GM18505 (cell line): ENCODE results near the gene TMEM41B.
"Not testable (repeated sequence)": the region's sequence is repeated elsewhere in the genome, so short reads cannot be mapped to it uniquely, and the experiment has no call there.

Experiments used
- ATAC-seq: cut with Tn5 transposase; IDR thresholded peaks from one replicate; pipeline ENCODE4 v1.9.1; 2021; ENCODE audit not compliant: unreplicated experiment
- POLR2A ChIP-seq: IDR thresholded peaks from 4 replicates; pipeline ENCODE4 v1.6.1; 2011; ENCODE audit warnings: borderline replicate concordance; ENCODE audit not compliant: insufficient read depth, insufficient read length; ENCODE audit errors: extremely low read depth

TMEM41B gene

DNA sequence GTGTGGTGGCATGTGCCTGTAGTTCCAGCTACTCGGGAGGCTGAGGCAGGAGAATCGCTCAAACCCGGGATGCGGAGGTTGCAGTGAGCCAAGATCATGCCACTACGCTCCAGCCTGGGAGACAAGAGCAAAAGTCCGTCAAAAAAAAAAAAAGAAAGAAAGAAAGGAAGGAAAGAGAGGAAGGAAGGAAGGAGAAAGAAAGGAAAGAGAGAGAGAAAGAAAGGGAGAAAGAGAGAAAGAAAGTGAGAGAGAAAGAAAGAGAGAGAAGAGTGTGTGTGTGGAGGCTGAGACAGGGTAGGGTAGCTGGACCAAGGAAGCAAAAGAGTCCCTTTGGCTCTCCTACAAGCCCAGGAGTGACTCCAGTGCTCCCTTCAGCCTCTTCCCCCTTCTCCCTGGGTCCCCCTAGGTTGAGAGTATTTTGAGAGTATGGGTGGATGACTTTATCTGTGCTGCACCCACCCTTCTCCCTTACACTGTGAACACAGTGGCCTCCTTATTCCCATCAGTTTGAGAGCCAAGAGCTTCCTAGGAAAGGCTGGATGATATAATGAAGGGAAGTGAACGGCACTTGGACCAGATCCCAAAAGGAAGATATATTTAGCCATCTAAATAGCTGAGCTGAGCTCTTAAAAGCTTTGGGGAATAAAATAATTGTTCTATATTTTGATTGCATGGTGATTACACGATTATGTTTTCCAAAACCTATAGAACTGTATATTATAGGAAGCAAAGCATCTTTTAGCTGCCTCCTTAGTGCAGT is 39.7 kb downstream of the TMEM41B start:
- TF ChIP-seq POLR2A: no peak
- ATAC-seq: no peak

- no peak for TF ChIP-seq POLR2A
- no peak for ATAC-seq
Observed at GRCh38 chr11:9273376-9274336, 40.7 kb downstream of the TMEM41B start.

DNA sequence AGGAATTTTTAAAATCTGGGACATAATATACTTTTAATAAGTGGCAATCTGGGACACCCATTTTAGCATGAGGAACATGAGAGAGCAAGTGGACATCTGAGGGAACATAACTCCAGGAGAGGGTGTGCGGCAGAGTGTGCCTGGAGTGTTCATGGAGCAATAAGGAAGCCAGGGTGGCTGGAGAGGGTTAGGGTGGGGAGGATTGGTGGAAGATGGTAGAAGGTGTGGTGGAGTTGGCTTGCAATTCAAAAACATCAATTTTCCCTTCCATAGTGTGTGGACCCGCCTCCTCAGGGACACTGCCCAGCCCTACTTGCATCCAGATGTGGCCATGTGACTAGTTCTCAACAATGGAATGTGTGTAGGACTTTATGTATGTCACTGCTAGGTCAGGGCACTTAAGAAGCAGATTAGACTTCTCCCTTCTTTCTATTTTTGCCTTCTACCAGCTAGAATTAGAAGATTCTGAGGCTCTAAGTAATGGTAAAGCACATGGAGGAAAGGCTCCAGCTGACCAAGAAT is 44.8 kb downstream of the TMEM41B start:
- no peak for TF ChIP-seq POLR2A

DNA sequence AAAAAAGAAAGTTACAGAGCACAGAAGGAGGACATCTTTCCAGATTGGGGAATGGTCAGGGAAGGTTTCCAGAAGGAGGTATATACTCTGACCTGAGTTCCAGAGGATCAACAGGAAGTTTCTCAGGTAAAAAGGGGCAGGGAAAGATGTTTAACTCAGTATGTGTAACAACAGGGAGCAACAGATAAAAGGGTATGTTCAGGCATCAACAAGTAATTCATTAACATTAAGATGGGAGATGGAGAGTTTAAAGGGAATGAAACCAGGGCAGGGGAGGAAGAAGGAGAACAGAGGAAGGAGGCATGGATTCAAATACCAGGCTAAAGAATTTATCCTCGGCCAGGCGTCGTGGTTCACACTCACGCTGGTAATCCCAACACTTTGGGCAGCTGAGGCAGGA is 46.7 kb downstream of the TMEM41B start:
- no peak for TF ChIP-seq POLR2A
- no peak for ATAC-seq

More for the DNA sequence above, 44.8 kb downstream of the TMEM41B start:
- no peak for ATAC-seq

GRCh38 chr11:9266926-9267325 is 47.5 kb downstream of the TMEM41B start:
- no peak for ATAC-seq
- TF ChIP-seq POLR2A: no peak

- no peak for TF ChIP-seq POLR2A
- no peak for ATAC-seq
Observed at GRCh38 chr11:9266132-9266736, 48.2 kb downstream of the TMEM41B start.

GRCh38 chr11:9265211-9266131 is 48.9 kb downstream of the TMEM41B start, which contains the start of gene DENND5A:
DENND5A (minus strand) TSS chr11:9265350; CDS start chr11:9265069, 281 bp downstream.
- ATAC-seq: peak; percentile 60

DNA sequence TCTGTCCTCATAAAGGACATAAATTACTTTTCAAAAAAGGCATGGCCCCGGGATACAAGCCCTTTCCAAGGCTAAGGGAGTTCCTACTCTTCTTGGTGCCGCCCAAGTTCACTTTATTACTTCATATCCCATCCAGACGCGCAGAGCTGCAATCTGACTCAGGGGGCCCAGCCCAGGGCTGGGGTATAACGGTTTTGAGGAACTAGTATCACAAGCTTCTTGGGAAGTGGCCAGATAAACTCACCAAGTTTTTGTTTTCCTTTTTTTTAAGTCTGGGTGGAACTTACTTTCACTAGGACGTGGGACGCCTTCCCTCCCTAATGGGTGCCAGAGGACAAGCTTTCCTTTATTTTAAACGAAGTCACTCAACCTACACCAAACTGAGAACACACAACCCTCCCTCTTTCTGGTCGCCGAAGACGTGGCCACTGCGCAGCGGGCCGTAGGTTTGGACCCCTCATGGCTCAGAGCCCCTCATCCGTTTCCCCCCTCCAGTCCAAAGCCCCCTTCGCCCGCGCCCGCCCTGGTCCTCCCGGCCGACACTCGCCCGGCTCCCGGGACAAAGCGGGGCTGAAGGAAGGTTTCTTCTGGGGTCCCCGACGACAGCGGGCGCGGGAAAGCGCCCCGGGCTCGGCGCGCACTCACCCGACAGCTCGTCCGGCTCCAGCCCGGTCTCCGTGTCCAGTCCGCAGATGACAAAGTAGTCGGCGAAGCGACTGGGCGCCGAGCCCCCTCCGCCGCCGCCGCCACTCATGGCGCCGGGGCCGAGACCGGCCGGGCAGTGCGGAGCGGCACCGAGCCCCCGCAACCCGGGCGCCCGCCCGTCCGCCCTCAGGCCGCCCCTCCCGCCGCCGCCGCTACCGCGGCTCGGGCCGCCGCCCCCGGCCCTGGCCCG is 49.8 kb downstream of the TMEM41B start:
- ATAC-seq: peak; percentile 16
- no peak for TF ChIP-seq POLR2A

More at GRCh38 chr11:9265211-9266131, 48.9 kb downstream of the TMEM41B start, which contains the start of gene DENND5A:
- peak; percentile 52 for TF ChIP-seq POLR2A

- no peak for TF ChIP-seq POLR2A
- ATAC-seq: peak; percentile 39
Observed at GRCh38 chr11:9263840-9264315, 50.5 kb downstream of the TMEM41B start.

- ATAC-seq: not testable (repeated sequence)
Observed at GRCh38 chr11:9260838-9261146, 53.6 kb downstream of the TMEM41B start.
